ENCODE results near the gene ROR1.
"Not testable (repeated sequence)": the region's sequence is repeated elsewhere in the genome, so short reads cannot be mapped to it uniquely, and the experiment has no call there.

ROR1 gene

GRCh38 chr1:64098436-64098835 is 324.6 kb downstream of the ROR1 start:
- no peaks in the 10 kb centered on the region for H3K36me3 ChIP-seq
- no peaks in the 10 kb centered on the region for H3K27me3 ChIP-seq
- no peaks in the 10 kb centered on the region for H3K9me3 ChIP-seq
- H3K27ac ChIP-seq: no peak overlapping the region
- no peak overlapping the region for H3K4me3 ChIP-seq (ENCODE audit: low read depth in 1 of 2, low read length in 1 of 2)
- H3K4me1 ChIP-seq (ENCODE audit: control insufficient read depth in 1 of 2, insufficient read depth in 1 of 2, low read depth in 1 of 2, low read length in 1 of 2): no peaks in the 10 kb centered on the region
- TF ChIP-seq, protein P1, sequence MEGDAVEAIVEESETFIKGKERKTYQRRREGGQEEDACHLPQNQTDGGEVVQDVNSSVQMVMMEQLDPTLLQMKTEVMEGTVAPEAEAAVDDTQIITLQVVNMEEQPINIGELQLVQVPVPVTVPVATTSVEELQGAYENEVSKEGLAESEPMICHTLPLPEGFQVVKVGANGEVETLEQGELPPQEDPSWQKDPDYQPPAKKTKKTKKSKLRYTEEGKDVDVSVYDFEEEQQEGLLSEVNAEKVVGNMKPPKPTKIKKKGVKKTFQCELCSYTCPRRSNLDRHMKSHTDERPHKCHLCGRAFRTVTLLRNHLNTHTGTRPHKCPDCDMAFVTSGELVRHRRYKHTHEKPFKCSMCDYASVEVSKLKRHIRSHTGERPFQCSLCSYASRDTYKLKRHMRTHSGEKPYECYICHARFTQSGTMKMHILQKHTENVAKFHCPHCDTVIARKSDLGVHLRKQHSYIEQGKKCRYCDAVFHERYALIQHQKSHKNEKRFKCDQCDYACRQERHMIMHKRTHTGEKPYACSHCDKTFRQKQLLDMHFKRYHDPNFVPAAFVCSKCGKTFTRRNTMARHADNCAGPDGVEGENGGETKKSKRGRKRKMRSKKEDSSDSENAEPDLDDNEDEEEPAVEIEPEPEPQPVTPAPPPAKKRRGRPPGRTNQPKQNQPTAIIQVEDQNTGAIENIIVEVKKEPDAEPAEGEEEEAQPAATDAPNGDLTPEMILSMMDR (IDR thresholded peaks at IDR 0.05): no peak

- H3K4me3 ChIP-seq (ENCODE audit: low read depth in 1 of 2, low read length in 1 of 2): no peak overlapping the region
- TF ChIP-seq, protein P1 (IDR thresholded peaks at IDR 0.05): no peak
- no peaks in the 10 kb centered on the region for H3K9me3 ChIP-seq
- H3K36me3 ChIP-seq: no peaks in the 10 kb centered on the region
- no peaks in the 10 kb centered on the region for H3K27me3 ChIP-seq
- no peak overlapping the region for H3K27ac ChIP-seq
- H3K4me1 ChIP-seq (ENCODE audit: control insufficient read depth in 1 of 2, insufficient read depth in 1 of 2, low read depth in 1 of 2, low read length in 1 of 2): no peaks in the 10 kb centered on the region
Observed at GRCh38 chr1:64098846-64099582, 325.2 kb downstream of the ROR1 start.

DNA sequence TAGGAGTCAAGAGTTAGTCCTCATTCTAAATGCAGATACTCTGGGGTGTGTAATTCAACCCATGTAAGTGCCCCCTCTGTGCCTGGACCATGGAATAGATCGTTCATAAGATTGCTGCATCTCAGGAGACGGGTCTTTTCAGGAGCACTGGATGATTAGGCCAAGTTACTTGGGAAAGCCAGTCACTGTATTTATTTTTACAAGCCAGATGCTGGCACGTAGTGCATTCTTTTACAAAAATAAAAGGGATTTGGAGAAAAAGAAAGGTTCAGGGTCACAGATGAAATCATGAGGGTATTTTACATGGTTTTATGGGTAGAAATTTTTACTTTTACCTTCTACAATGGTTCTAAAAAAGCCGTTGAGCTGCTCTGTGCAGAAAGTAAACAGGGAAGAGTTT is 327.0 kb downstream of the ROR1 start:
- Histone ChIP-seq H3K36me3 (no peaks in the 10 kb centered on the region), H3K4me1 (ENCODE audit: control insufficient read depth in 1 of 2, insufficient read depth in 1 of 2, low read depth in 1 of 2, low read length in 1 of 2) (no peaks in the 10 kb centered on the region), H3K9me3 (no peaks in the 10 kb centered on the region), H3K27ac (no peak overlapping the region), H3K4me3 (ENCODE audit: low read depth in 1 of 2, low read length in 1 of 2) (no peak overlapping the region), H3K27me3 (no peaks in the 10 kb centered on the region)
- TF ChIP-seq, protein P1 (IDR thresholded peaks at IDR 0.05): no peak

DNA sequence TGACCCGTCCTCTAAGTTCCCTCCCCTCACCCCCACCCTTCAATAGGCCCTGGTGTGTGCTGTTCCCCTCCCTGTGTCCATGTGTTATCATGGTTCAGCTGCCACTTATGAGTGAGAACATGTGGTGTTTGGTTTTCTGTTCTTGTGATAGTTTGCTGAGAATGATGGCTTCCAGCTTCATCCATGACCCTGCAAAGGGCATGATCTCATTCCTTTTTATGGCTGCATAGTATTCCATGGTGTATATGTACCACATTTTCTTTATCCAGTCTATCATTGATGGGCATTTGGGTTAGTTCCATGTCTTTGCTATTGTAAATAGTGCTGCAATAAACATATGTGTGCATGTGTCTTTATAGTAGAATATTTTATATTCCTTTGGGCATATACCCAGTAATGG is 330.8 kb downstream of the ROR1 start:
- H3K36me3 ChIP-seq, H3K27me3 ChIP-seq: not testable (repeated sequence)

DNA sequence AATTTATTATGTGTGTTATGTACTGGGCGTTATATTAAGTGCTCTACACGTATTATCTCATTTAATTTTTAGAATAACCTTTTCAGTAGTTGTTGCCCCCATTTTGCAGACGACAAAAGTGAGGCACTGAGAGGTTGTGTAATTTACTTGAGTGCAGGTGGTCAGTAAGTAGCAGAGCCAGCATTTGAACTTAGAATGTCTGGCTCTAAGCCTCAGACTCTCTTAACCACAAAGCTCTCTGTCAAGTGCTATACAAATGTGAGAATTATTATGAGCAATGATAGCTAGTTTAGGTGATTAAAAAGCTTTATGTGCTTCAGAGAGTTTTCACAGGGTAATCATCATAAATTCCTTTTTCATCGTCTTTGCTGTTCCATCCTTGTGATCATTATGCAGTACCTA is 333.3 kb downstream of the ROR1 start:
- Histone ChIP-seq H3K4me1 (ENCODE audit: control insufficient read depth in 1 of 2, insufficient read depth in 1 of 2, low read depth in 1 of 2, low read length in 1 of 2) (no peaks in the 10 kb centered on the region), H3K9me3 (no peaks in the 10 kb centered on the region), H3K36me3 (no peaks in the 10 kb centered on the region), H3K4me3 (ENCODE audit: low read depth in 1 of 2, low read length in 1 of 2) (no peak overlapping the region), H3K27me3 (no peaks in the 10 kb centered on the region), H3K27ac (no peak overlapping the region)
- TF ChIP-seq, protein P1 (IDR thresholded peaks at IDR 0.05): no peak

More for the DNA sequence above, 330.8 kb downstream of the ROR1 start:
- H3K27ac ChIP-seq; H3K4me1 ChIP-seq (ENCODE audit: control insufficient read depth in 1 of 2, insufficient read depth in 1 of 2, low read depth in 1 of 2, low read length in 1 of 2); H3K4me3 ChIP-seq (ENCODE audit: low read depth in 1 of 2, low read length in 1 of 2); H3K9me3 ChIP-seq: not testable (repeated sequence)

- no peaks in the 10 kb centered on the region for H3K27me3 ChIP-seq
- H3K9me3 ChIP-seq: no peaks in the 10 kb centered on the region
- no peaks in the 10 kb centered on the region for H3K36me3 ChIP-seq
- no peak overlapping the region for H3K27ac ChIP-seq
- TF ChIP-seq, protein P1 (IDR thresholded peaks at IDR 0.05): no peak
- no peaks in the 10 kb centered on the region for H3K4me1 ChIP-seq (ENCODE audit: control insufficient read depth in 1 of 2, insufficient read depth in 1 of 2, low read depth in 1 of 2, low read length in 1 of 2)
- H3K4me3 ChIP-seq (ENCODE audit: low read depth in 1 of 2, low read length in 1 of 2): no peak overlapping the region
Observed at GRCh38 chr1:64107632-64108031, 333.8 kb downstream of the ROR1 start.

Measured in neutrophil (primary cell).